ENCODE measurements around the gene HBEGF. TPM values are rescaled to one million over a fixed set of nuclear protein-coding genes. Genes with fewer than 3 reads are reported as not detected.
A peak's percentile ranks its signal among the peaks of the same experiment; 100 is the strongest.

The HBEGF gene
- polyA plus RNA-seq, 3 donors, result 25.2 to 548 (median 31.6) TPM

DNA sequence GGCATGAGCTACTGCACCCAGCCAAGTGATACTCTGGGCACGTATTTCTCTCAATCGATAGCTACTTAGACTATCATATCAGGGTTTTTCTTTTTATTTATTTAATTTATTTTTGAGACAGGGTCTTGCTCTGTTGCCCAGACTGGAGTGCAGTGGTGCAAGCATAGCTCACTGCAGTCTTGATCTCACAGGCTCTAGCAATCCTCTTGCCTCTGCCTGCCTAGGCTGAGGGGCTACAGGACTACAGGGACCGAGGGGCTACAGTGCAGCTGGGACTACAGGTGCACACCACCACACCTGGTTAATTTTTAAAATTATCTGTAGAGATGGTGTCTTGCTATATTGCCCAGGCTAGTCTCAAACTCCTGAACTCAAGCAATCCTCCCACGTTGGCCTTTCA, 34.9 kb upstream of the HBEGF start:
- Histone ChIP-seq H3K27ac (ENCODE audit: low read depth in 1 of 2, low read length in 2 of 2) (no peak overlapping the region), H3K79me2 (ENCODE audit: insufficient read depth, low read length) (no peaks in the 10 kb centered on the region), H3K9ac (ENCODE audit: insufficient read depth, low read length, poor library complexity, severe bottlenecking) (no peak overlapping the region), H3K9me3 (replicated peaks in 1 of 2; ENCODE audit: control insufficient read depth in 1 of 2, insufficient read depth in 1 of 2, low read length in 2 of 2) (no peaks in the 10 kb centered on the region), H2AFZ (ENCODE audit: insufficient read depth, low read depth, low read length, poor library complexity, severe bottlenecking) (no peak overlapping the region), H3K4me1 (ENCODE audit: control insufficient read depth in 1 of 2, insufficient read depth in 2 of 2, low read length in 2 of 2) (peaks cover 0 to 6% of the 10 kb centered on the region in 2 donors), H4K20me1 (ENCODE audit: insufficient read depth, low read length) (no peaks in the 10 kb centered on the region), H3K4me2 (replicated peaks; ENCODE audit: extremely low read depth, low read length, poor library complexity, severe bottlenecking) (no peak overlapping the region), H3K4me3 (replicated peaks in 1 of 3; ENCODE audit: low read depth in 2 of 3, low read length in 3 of 3) (no peak overlapping the region), H3K36me3 (replicated peaks in 1 of 2; ENCODE audit: control insufficient read depth in 1 of 2, insufficient read depth in 2 of 2, low read length in 2 of 2) (no peaks in the 10 kb centered on the region), H3K27me3 (ENCODE audit: control insufficient read depth in 2 of 2, insufficient read depth in 2 of 2, low read length in 2 of 2) (no peaks in the 10 kb centered on the region)
- Mint-ChIP-seq H3K36me3 (no peaks in the 10 kb centered on the region), H3K27me3 (ENCODE audit: low read depth in 3 of 3) (no peaks in the 10 kb centered on the region), H3K9me3 (peaks cover 0 to 7% (median 2%) of the 10 kb centered on the region in 7 donors), H3K4me1 (peaks cover 5% of the 10 kb centered on the region), H3K27ac (no peak overlapping the region), H3K4me3 (no peak overlapping the region)
- intact Hi-C loops (cut with micrococcal nuclease), result no loop called here
- no peak for DNase-seq
- no CpG with 5 or more reads among the region's 4 CpGs for WGBS (ENCODE audit: insufficient coverage)
- TF ChIP-seq, protein P1, sequence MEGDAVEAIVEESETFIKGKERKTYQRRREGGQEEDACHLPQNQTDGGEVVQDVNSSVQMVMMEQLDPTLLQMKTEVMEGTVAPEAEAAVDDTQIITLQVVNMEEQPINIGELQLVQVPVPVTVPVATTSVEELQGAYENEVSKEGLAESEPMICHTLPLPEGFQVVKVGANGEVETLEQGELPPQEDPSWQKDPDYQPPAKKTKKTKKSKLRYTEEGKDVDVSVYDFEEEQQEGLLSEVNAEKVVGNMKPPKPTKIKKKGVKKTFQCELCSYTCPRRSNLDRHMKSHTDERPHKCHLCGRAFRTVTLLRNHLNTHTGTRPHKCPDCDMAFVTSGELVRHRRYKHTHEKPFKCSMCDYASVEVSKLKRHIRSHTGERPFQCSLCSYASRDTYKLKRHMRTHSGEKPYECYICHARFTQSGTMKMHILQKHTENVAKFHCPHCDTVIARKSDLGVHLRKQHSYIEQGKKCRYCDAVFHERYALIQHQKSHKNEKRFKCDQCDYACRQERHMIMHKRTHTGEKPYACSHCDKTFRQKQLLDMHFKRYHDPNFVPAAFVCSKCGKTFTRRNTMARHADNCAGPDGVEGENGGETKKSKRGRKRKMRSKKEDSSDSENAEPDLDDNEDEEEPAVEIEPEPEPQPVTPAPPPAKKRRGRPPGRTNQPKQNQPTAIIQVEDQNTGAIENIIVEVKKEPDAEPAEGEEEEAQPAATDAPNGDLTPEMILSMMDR (IDR thresholded peaks at IDR 0.05), result no peak

DNA sequence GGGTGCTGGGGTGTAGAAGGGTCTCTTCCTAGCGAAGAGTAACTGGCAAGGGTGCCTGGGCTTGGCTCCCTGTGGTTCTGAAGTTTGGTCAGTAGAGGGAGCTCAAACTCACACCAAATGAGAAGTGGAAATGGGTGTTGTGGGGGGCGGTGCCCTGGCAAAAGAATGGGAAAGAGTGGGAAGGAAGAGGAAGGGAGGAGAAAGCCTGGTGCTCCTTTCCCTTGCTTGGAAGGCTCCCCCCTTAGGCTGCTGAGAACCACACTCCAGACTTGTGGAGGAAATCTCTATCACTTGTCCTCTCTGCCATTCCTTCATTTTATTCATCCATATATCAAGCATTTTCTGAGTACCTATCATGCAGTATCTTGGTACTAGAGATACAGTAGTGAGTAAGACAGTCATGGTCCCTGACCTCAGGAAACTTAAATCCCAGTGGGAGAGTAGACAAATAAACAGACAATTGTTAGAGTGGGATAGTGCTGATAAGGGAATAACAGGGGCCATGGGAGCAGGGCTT, 26.6 kb upstream of the HBEGF start:
- intact Hi-C loops (cut with micrococcal nuclease), result loop anchor here in 1 of 2 donors (10.0 kb wide), 1 partner anchor 352 kb away; no protein-coding TSS in a partner anchor
- Histone ChIP-seq H3K9me3 (replicated peaks in 1 of 2; ENCODE audit: control insufficient read depth in 1 of 2, insufficient read depth in 1 of 2, low read length in 2 of 2) (no peaks in the 10 kb centered on the region), H3K79me2 (ENCODE audit: insufficient read depth, low read length) (no peaks in the 10 kb centered on the region), H3K4me1 (ENCODE audit: control insufficient read depth in 1 of 2, insufficient read depth in 2 of 2, low read length in 2 of 2) (peaks cover 0 to 6% of the 10 kb centered on the region in 2 donors), H3K4me2 (replicated peaks; ENCODE audit: extremely low read depth, low read length, poor library complexity, severe bottlenecking) (no peak overlapping the region), H4K20me1 (ENCODE audit: insufficient read depth, low read length) (no peaks in the 10 kb centered on the region), H3K27ac (ENCODE audit: low read depth in 1 of 2, low read length in 2 of 2) (no peak overlapping the region), H3K9ac (ENCODE audit: insufficient read depth, low read length, poor library complexity, severe bottlenecking) (no peak overlapping the region), H3K36me3 (replicated peaks in 1 of 2; ENCODE audit: control insufficient read depth in 1 of 2, insufficient read depth in 2 of 2, low read length in 2 of 2) (no peaks in the 10 kb centered on the region), H3K27me3 (ENCODE audit: control insufficient read depth in 2 of 2, insufficient read depth in 2 of 2, low read length in 2 of 2) (no peaks in the 10 kb centered on the region), H3K4me3 (replicated peaks in 1 of 3; ENCODE audit: low read depth in 2 of 3, low read length in 3 of 3) (no peak overlapping the region), H2AFZ (ENCODE audit: insufficient read depth, low read depth, low read length, poor library complexity, severe bottlenecking) (peak overlapping the region; percentile 21)
- 0% methylated on average over 1 of the region's 2 CpGs for WGBS (ENCODE audit: insufficient coverage)
- Mint-ChIP-seq H3K4me1 (peaks cover 7% of the 10 kb centered on the region), H3K36me3 (no peaks in the 10 kb centered on the region), H3K27ac (peak overlapping the region in 2 of 7 donors; percentile 41 to 54), H3K4me3 (no peak overlapping the region), H3K27me3 (ENCODE audit: low read depth in 3 of 3) (peaks cover 0 to 2% (median 2%) of the 10 kb centered on the region in 3 donors), H3K9me3 (no peaks in the 10 kb centered on the region)
- TF ChIP-seq, protein P1 (IDR thresholded peaks at IDR 0.05), result peak; percentile 91
- peak; percentile 16 to 51 (median 38) for DNase-seq
